ENCODE measurements around the gene UBE2G2. TPM values are rescaled to one million over a fixed set of nuclear protein-coding genes. Genes with fewer than 3 reads are reported as not detected.

The UBE2G2 gene
- total and polyA plus RNA-seq, 8 donors: 30.6 to 116 (median 66.2) TPM

DNA sequence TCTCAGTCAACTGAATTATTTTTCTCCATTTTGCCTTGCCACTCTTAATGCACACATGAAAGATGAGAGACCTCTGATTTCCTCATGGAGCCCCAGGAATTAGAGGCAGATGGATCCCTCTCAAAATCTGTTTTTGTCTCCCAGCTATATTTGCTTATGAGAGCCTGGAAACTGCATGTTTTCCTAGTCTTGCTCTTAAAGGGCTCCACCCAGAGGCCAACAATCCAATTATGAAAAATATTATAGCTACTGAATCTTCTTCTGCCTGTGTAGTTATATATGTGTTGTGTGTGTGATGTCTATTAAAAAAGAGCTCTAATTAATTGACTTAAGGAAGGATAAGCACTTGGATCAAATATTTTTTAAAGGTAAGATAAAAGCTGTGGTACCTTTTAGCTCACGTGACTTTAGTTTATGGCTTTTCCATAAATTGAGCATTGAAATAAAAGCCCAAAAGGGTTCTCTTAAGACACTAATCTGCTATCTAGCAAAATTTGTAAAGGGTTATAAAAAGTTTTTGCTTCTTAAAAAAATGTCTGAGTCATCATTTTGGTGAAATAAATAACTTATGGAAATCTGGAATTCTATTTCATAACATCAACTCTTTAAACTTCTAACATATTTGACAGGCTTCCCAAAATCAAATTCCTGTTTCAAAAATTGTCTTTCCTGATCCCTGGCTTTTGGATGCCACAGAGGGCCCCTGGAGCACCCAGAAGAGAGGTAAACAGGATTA, 59.0 kb downstream of the UBE2G2 start:
- intact Hi-C loops (cut with DNase I; ENCODE audit: low total_unique reads): no loop called here
- no peak for TF ChIP-seq POLR2AphosphoS5 (IDR thresholded peaks at IDR 0.05)
- TF ChIP-seq CTCF (IDR thresholded peaks at IDR 0.05): no peak
- TF ChIP-seq POLR2A (IDR thresholded peaks at IDR 0.05): no peak
- no peak for TF ChIP-seq EP300 (IDR thresholded peaks at IDR 0.05)
- Histone ChIP-seq H3K9me3 (peaks cover 0 to 25% (median 14%) of the 10 kb centered on the region in 4 donors), H3K27me3 (no peaks in the 10 kb centered on the region), H3K4me3 (no peak overlapping the region), H3K36me3 (no peaks in the 10 kb centered on the region), H3K4me1 (no peaks in the 10 kb centered on the region), H3K27ac (no peak overlapping the region)
- 77 to 88% (median 84%) methylated on average over 1 of the region's 1 CpG for WGBS, 5 donors
- DNase-seq: no peak

GRCh38 chr21:44741921-44742320, 59.7 kb downstream of the UBE2G2 start:
- H3K27me3 ChIP-seq: no peaks in the 10 kb centered on the region
- WGBS, 5 donors: 86 to 93% (median 90%) methylated on average over 3 of the region's 3 CpGs
- TF ChIP-seq CTCF (IDR thresholded peaks at IDR 0.05) (no peak), POLR2A (IDR thresholded peaks at IDR 0.05) (no peak), POLR2AphosphoS5 (IDR thresholded peaks at IDR 0.05) (no peak), EP300 (IDR thresholded peaks at IDR 0.05) (no peak)
- no peaks in the 10 kb centered on the region for H3K36me3 ChIP-seq
- H3K4me1 ChIP-seq: no peaks in the 10 kb centered on the region
- intact Hi-C loops (cut with DNase I; ENCODE audit: low total_unique reads): no loop called here
- H3K27ac ChIP-seq: no peak overlapping the region
- DNase-seq: no peak
- H3K9me3 ChIP-seq: peaks cover 0 to 32% (median 21%) of the 10 kb centered on the region in 4 donors
- H3K4me3 ChIP-seq: no peak overlapping the region

DNA sequence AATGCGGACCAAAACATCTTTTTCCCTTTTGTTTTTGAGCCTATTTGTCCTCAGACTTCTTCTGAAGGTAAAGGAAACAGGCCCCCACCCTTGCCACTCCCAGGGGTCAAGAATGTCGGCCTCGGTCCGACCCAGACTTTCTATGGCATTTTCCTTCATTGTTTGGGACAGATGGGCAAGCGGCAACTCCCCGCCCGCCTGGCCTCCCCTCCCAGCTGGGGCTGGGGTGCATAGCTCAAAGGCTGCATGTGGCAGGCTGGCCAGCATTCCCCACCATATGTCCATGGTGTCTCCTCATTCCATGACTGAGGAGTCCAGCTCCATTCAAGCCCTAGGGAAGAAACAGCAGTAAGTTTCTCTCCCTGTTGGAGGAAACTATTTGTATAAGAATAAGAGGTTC, 60.9 kb downstream of the UBE2G2 start:
- no peaks in the 10 kb centered on the region for H3K4me1 ChIP-seq
- H3K36me3 ChIP-seq: no peaks in the 10 kb centered on the region
- 66 to 92% (median 87%) methylated on average over 7 of the region's 7 CpGs for WGBS, 5 donors
- TF ChIP-seq POLR2AphosphoS5 (IDR thresholded peaks at IDR 0.05) (no peak), CTCF (IDR thresholded peaks at IDR 0.05) (no peak), EP300 (IDR thresholded peaks at IDR 0.05) (no peak), POLR2A (IDR thresholded peaks at IDR 0.05) (no peak)
- H3K27me3 ChIP-seq: no peaks in the 10 kb centered on the region
- peaks cover 0 to 38% (median 30%) of the 10 kb centered on the region in 4 donors for H3K9me3 ChIP-seq
- no peak overlapping the region for H3K4me3 ChIP-seq
- intact Hi-C loops (cut with DNase I; ENCODE audit: low total_unique reads): no loop called here
- DNase-seq: no peak
- H3K27ac ChIP-seq: no peak overlapping the region

GRCh38 chr21:44739316-44739715, 62.3 kb downstream of the UBE2G2 start:
- Histone ChIP-seq H3K4me1 (no peaks in the 10 kb centered on the region), H3K27ac (no peak overlapping the region), H3K9me3 (peaks cover 0 to 38% (median 30%) of the 10 kb centered on the region in 4 donors), H3K36me3 (no peaks in the 10 kb centered on the region), H3K27me3 (peaks cover 0 to 8% (median 0%) of the 10 kb centered on the region in 3 donors), H3K4me3 (no peak overlapping the region)
- intact Hi-C loops (cut with DNase I; ENCODE audit: low total_unique reads): no loop called here
- DNase-seq: no peak
- TF ChIP-seq POLR2A (IDR thresholded peaks at IDR 0.05): no peak
- 73 to 98% (median 95%) methylated on average over 1 of the region's 1 CpG for WGBS, 5 donors

DNA sequence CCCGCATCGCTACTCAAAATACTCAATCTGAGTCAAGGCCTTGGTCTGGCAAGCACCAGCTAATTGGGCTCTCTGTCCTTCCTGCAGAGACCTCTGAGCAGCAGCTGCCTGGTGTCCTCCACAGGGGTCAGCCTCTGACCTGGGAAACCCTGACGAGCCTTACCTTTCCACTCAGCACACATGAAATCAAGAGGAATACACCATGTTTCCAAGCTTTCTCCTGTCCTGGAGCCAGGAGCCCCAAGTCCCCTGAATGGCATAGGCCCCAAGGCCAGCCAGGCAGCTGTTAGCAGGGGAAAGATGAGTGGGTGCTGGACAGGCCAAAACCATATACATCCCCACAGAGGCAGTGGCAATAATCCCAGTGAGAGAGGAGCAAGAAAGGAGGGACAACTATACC, 63.0 kb downstream of the UBE2G2 start:
- Histone ChIP-seq H3K27me3 (peaks cover 0 to 14% (median 0%) of the 10 kb centered on the region in 3 donors), H3K27ac (no peak overlapping the region), H3K4me1 (no peaks in the 10 kb centered on the region), H3K9me3 (peaks cover 0 to 38% (median 30%) of the 10 kb centered on the region in 4 donors), H3K36me3 (no peaks in the 10 kb centered on the region), H3K4me3 (no peak overlapping the region)
- DNase-seq: no peak
- no peak for TF ChIP-seq POLR2AphosphoS5 (IDR thresholded peaks at IDR 0.05)
- no peak for TF ChIP-seq EP300 (IDR thresholded peaks at IDR 0.05)
- TF ChIP-seq POLR2A (IDR thresholded peaks at IDR 0.05): no peak
- TF ChIP-seq CTCF (IDR thresholded peaks at IDR 0.05): no peak
- intact Hi-C loops (cut with DNase I; ENCODE audit: low total_unique reads): no loop called here
- WGBS, 5 donors: 79 to 96% (median 93%) methylated on average over 3 of the region's 3 CpGs

Measured in stomach (tissue), 9 donors.